ENCODE data around the gene CIC. TPM values are rescaled to one million over a fixed set of nuclear protein-coding genes. Genes with fewer than 3 reads are reported as not detected.
"Not testable (repeated sequence)": the region's sequence is repeated elsewhere in the genome, so short reads cannot be mapped to it uniquely, and the experiment has no call there.

The CIC gene
- total RNA-seq, 1 experiment from 2014 or later, result 54.0 TPM

GRCh38 chr19:42335971-42336370, 66.9 kb downstream of the CIC start:
- Histone ChIP-seq H3K14ac (ENCODE audit: insufficient read depth, low read length) (no peak overlapping the region), H3K27me3 (ENCODE audit: insufficient read depth, low read length) (no peaks in the 10 kb centered on the region), H3T11ph (ENCODE audit: low read length) (no peak overlapping the region), H3K56ac (ENCODE audit: insufficient read length, low read depth, low read length) (no peak overlapping the region), H2AFZ (ENCODE audit: low read length) (no peak overlapping the region), H2AK5ac (ENCODE audit: insufficient read length, low read length) (no peak overlapping the region), H3K79me1 (ENCODE audit: insufficient read depth, low read depth, low read length, poor library complexity, severe bottlenecking) (no peaks in the 10 kb centered on the region), H2BK15ac (ENCODE audit: low read depth, low read length) (no peak overlapping the region), H2BK20ac (ENCODE audit: low read depth, low read length, poor library complexity, severe bottlenecking) (no peak overlapping the region), H3K79me2 (ENCODE audit: insufficient read depth, low read length) (no peaks in the 10 kb centered on the region), H4K20me1 (ENCODE audit: control insufficient read depth, insufficient read depth, insufficient read length) (no peaks in the 10 kb centered on the region), H3K4ac (ENCODE audit: low read depth, low read length) (no peak overlapping the region), H3K4me2 (ENCODE audit: insufficient read depth, insufficient read length, low read length) (no peak overlapping the region), H3K4me1 (ENCODE audit: insufficient read depth, low read length) (no peaks in the 10 kb centered on the region), H2BK5ac (ENCODE audit: insufficient read length, low read length) (no peak overlapping the region), H4K5ac (ENCODE audit: insufficient read length, low read depth, low read length) (no peak overlapping the region), H3K9me3 (ENCODE audit: control insufficient read depth, low read depth, low read length) (no peaks in the 10 kb centered on the region), H3K27ac (ENCODE audit: insufficient read length, low read depth, low read length) (no peak overlapping the region), H2BK12ac (ENCODE audit: insufficient read length, low read depth, low read length) (no peak overlapping the region), H3K9ac (ENCODE audit: extremely low read depth, insufficient read length, low read length) (no peak overlapping the region), H3K18ac (ENCODE audit: insufficient read length, low read depth, low read length) (no peak overlapping the region), H2BK120ac (ENCODE audit: low read depth, low read length, poor library complexity, severe bottlenecking) (no peak overlapping the region), H4K91ac (ENCODE audit: insufficient read length, low read depth, low read length) (no peak overlapping the region), H3K23me2 (ENCODE audit: insufficient read length, low read depth, low read length, poor library complexity, severe bottlenecking) (no peaks in the 10 kb centered on the region), H4K8ac (replicated peaks; ENCODE audit: insufficient read length, low read depth, low read length) (no peak overlapping the region), H3K23ac (ENCODE audit: insufficient read length, low read depth, low read length) (no peak overlapping the region)
- Mint-ChIP-seq H3K9me3 (no peaks in the 10 kb centered on the region), H3K4me3 (no peak overlapping the region), H3K27ac (no peak overlapping the region), H3K27me3 (ENCODE audit: low read depth) (no peaks in the 10 kb centered on the region), H3K36me3 (ENCODE audit: insufficient read depth in 1 of 3, low read depth in 3 of 3) (peaks cover 1 to 12% (median 3%) of the 10 kb centered on the region in 3 experiments; a peak in 4 of 7 replicates), H3K4me1 (no peaks in the 10 kb centered on the region)
- no peak for TF ChIP-seq CTCF (conservative IDR thresholded peaks at IDR 0.05)
- WGBS (ENCODE audit: extremely low coverage, insufficient read length, low lambda C conversion rate), result no CpG with 5 or more reads among the region's 19 CpGs
- DNase-seq, result no peak

- H3K79me1 ChIP-seq (ENCODE audit: insufficient read depth, low read depth, low read length, poor library complexity, severe bottlenecking); H4K91ac ChIP-seq (ENCODE audit: insufficient read length, low read depth, low read length); H3T11ph ChIP-seq (ENCODE audit: low read length); H3K27ac Mint-ChIP-seq; H3K4me1 Mint-ChIP-seq; H2BK120ac ChIP-seq (ENCODE audit: low read depth, low read length, poor library complexity, severe bottlenecking); H2BK12ac ChIP-seq (ENCODE audit: insufficient read length, low read depth, low read length); H3K14ac ChIP-seq (ENCODE audit: insufficient read depth, low read length); H3K18ac ChIP-seq (ENCODE audit: insufficient read length, low read depth, low read length); H3K23me2 ChIP-seq (ENCODE audit: insufficient read length, low read depth, low read length, poor library complexity, severe bottlenecking); H4K20me1 ChIP-seq (ENCODE audit: control insufficient read depth, insufficient read depth, insufficient read length); H3K79me2 ChIP-seq (ENCODE audit: insufficient read depth, low read length); H3K4me2 ChIP-seq (ENCODE audit: insufficient read depth, insufficient read length, low read length); H2BK15ac ChIP-seq (ENCODE audit: low read depth, low read length); H3K9ac ChIP-seq (ENCODE audit: extremely low read depth, insufficient read length, low read length); H3K4ac ChIP-seq (ENCODE audit: low read depth, low read length); H3K27ac ChIP-seq (ENCODE audit: insufficient read length, low read depth, low read length); H3K27me3 Mint-ChIP-seq (ENCODE audit: low read depth); H4K5ac ChIP-seq (ENCODE audit: insufficient read length, low read depth, low read length); H3K9me3 Mint-ChIP-seq; H3K23ac ChIP-seq (ENCODE audit: insufficient read length, low read depth, low read length); H2AK5ac ChIP-seq (ENCODE audit: insufficient read length, low read length); H3K4me1 ChIP-seq (ENCODE audit: insufficient read depth, low read length); H2AFZ ChIP-seq (ENCODE audit: low read length); H2BK5ac ChIP-seq (ENCODE audit: insufficient read length, low read length); H3K9me3 ChIP-seq (ENCODE audit: control insufficient read depth, low read depth, low read length); H3K56ac ChIP-seq (ENCODE audit: insufficient read length, low read depth, low read length); H3K4me3 Mint-ChIP-seq; H3K27me3 ChIP-seq (ENCODE audit: insufficient read depth, low read length); H2BK20ac ChIP-seq (ENCODE audit: low read depth, low read length, poor library complexity, severe bottlenecking); DNase-seq; H4K8ac ChIP-seq (replicated peaks; ENCODE audit: insufficient read length, low read depth, low read length): not testable (repeated sequence)
- no CpG with 5 or more reads among the region's 7 CpGs for whole genome bisulfite sequencing (ENCODE audit: extremely low coverage, insufficient read length, low lambda C conversion rate)
- H3K36me3 Mint-ChIP-seq (ENCODE audit: insufficient read depth in 1 of 3, low read depth in 3 of 3), result peaks cover 4 to 22% (median 8%) of the 10 kb centered on the region in 3 experiments; a peak in 5 of 7 replicates
Measured at GRCh38 chr19:42339126-42339860, 70.2 kb downstream of the CIC start.
